ENCODE measurements around the gene ADD2.

The ADD2 gene

GRCh38 chr2:70717431-70718038 lies 50.5 kb downstream of the ADD2 start:
- H3K4me3 ChIP-seq (replicated peaks in 1 of 2; ENCODE audit: low read depth in 2 of 2, low read length in 2 of 2): no peak overlapping the region
- TF ChIP-seq, protein P1, sequence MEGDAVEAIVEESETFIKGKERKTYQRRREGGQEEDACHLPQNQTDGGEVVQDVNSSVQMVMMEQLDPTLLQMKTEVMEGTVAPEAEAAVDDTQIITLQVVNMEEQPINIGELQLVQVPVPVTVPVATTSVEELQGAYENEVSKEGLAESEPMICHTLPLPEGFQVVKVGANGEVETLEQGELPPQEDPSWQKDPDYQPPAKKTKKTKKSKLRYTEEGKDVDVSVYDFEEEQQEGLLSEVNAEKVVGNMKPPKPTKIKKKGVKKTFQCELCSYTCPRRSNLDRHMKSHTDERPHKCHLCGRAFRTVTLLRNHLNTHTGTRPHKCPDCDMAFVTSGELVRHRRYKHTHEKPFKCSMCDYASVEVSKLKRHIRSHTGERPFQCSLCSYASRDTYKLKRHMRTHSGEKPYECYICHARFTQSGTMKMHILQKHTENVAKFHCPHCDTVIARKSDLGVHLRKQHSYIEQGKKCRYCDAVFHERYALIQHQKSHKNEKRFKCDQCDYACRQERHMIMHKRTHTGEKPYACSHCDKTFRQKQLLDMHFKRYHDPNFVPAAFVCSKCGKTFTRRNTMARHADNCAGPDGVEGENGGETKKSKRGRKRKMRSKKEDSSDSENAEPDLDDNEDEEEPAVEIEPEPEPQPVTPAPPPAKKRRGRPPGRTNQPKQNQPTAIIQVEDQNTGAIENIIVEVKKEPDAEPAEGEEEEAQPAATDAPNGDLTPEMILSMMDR (IDR thresholded peaks at IDR 0.05; ENCODE audit: low read depth, low read length): no peak
- no peak for DNase-seq (ENCODE audit: low read depth in 2 of 2)

DNA sequence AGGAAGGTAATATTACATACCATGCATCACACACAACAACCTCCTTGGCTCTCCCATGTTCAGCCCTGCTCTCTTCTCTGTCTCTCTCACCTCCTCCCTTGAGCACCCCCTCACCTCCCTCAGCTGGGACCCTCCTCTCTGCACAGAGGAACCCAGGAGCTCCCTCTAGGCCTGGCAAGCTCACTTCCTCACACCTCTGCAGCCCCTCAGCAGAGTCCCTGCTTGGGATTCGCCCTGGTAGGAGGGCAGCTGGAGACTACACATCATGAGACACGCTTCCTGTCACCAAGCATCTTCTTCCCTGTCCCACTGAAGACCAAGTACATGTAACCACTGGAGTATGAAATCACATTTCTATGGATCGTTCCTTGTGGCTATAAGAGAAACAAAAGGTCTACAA lies 51.0 kb downstream of the ADD2 start:
- no peak for DNase-seq (ENCODE audit: low read depth in 2 of 2)
- TF ChIP-seq, protein P1 (IDR thresholded peaks at IDR 0.05; ENCODE audit: low read depth, low read length): no peak
- H3K4me3 ChIP-seq (replicated peaks in 1 of 2; ENCODE audit: low read depth in 2 of 2, low read length in 2 of 2): no peak overlapping the region

GRCh38 chr2:70716131-70716743 lies 51.8 kb downstream of the ADD2 start:
- TF ChIP-seq, protein P1 (IDR thresholded peaks at IDR 0.05; ENCODE audit: low read depth, low read length): no peak
- no peak overlapping the region for H3K4me3 ChIP-seq (replicated peaks in 1 of 2; ENCODE audit: low read depth in 2 of 2, low read length in 2 of 2)
- no peak for DNase-seq (ENCODE audit: low read depth in 2 of 2)

- TF ChIP-seq, protein P1 (IDR thresholded peaks at IDR 0.05; ENCODE audit: low read depth, low read length): no peak
- no peak overlapping the region for H3K4me3 ChIP-seq (replicated peaks in 1 of 2; ENCODE audit: low read depth in 2 of 2, low read length in 2 of 2)
- DNase-seq (ENCODE audit: low read depth in 2 of 2): no peak
Observed at GRCh38 chr2:70715071-70715985, 52.7 kb downstream of the ADD2 start.

DNA sequence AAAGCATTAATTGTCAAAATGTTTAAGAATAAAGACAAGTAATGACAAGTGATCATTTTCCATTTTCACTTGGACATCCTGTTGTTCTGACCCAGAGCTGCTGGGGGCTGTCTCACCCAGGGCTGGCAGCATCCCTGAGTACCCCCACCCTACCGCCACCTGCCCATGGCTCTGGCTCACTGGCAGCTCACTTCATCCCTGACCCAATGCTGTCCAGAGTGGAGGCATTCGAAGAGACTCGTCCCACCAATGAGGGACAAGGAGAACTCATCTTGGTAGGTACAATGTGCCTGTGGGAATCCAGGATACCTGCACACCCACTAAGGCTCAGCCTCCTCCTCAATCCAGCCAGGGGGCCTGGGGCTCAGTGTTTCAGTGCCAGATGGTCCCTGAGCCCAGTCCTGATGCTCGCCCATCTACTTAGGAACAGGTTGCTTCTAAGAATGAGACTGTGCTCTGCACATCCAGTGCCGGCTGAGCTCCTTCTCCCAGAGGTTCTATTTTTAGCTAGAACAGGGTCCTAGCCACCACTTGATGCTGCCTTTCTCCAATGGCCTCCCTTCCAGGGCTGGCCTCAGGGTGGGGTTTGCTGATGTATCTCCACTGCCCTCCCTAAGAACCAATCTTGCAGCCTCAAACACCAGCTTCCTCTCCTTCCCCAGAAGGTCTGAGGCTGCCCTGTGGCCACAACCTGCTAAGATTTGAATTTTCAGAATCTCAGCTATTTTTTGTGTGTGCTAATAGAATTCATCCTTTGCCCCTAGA lies 53.7 kb downstream of the ADD2 start:
- TF ChIP-seq, protein P1 (IDR thresholded peaks at IDR 0.05; ENCODE audit: low read depth, low read length): no peak
- DNase-seq (ENCODE audit: low read depth in 2 of 2): no peak
- no peak overlapping the region for H3K4me3 ChIP-seq (replicated peaks in 1 of 2; ENCODE audit: low read depth in 2 of 2, low read length in 2 of 2)

DNA sequence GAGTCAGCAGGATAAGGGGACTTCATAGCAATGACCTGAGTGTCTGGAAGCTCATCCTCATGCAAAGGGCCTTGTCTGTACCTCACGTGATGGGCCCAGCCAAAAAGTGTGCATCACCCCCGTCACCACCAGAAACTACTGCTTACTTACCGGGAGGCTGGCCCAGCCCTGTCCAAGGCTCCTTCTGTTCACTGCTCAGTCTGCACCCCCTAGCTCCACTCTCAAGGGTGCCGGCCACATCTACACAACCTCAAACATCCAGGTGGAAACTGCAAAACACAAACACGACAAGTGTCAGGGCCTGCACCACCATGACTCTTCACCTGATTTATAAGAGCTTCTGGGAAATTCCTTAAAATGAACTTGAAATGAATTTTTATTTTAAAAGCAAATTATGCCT lies 55.1 kb downstream of the ADD2 start:
- DNase-seq (ENCODE audit: low read depth in 2 of 2): no peak
- H3K4me3 ChIP-seq (replicated peaks in 1 of 2; ENCODE audit: low read depth in 2 of 2, low read length in 2 of 2): no peak overlapping the region
- TF ChIP-seq, protein P1 (IDR thresholded peaks at IDR 0.05; ENCODE audit: low read depth, low read length): no peak

Measured in cardiac fibroblast (primary cell).